Retinal pigment epithelial cell (primary cell): ENCODE results near the gene CCDC40.

Experiments
- DNase-seq: peaks from one replicate; pipeline ENCODE4 v3.0.0-alpha.2; 2010; ENCODE audit warnings: low read depth
- H3K4me3 ChIP-seq: 2 replicates; pipeline ENCODE4 v1.5.1; 2011; ENCODE audit warnings: mild to moderate bottlenecking, low read length, control low read depth, moderate library complexity
- TF ChIP-seq, protein P1 (sequence below): conservative IDR thresholded peaks from 2 replicates; pipeline ENCODE4 v1.5.1; 2011; ENCODE audit warnings: low read depth, low read length, control low read depth, inconsistent platforms

The CCDC40 gene

GRCh38 chr17:80119839-80120238 lies 83.4 kb downstream of the CCDC40 start:
- H3K4me3 ChIP-seq, result no peak overlapping the region
- no peak for DNase-seq
- TF ChIP-seq, protein P1, sequence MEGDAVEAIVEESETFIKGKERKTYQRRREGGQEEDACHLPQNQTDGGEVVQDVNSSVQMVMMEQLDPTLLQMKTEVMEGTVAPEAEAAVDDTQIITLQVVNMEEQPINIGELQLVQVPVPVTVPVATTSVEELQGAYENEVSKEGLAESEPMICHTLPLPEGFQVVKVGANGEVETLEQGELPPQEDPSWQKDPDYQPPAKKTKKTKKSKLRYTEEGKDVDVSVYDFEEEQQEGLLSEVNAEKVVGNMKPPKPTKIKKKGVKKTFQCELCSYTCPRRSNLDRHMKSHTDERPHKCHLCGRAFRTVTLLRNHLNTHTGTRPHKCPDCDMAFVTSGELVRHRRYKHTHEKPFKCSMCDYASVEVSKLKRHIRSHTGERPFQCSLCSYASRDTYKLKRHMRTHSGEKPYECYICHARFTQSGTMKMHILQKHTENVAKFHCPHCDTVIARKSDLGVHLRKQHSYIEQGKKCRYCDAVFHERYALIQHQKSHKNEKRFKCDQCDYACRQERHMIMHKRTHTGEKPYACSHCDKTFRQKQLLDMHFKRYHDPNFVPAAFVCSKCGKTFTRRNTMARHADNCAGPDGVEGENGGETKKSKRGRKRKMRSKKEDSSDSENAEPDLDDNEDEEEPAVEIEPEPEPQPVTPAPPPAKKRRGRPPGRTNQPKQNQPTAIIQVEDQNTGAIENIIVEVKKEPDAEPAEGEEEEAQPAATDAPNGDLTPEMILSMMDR, result no peak

GRCh38 chr17:80122026-80122575 lies 85.7 kb downstream of the CCDC40 start:
- H3K4me3 ChIP-seq, result no peak overlapping the region
- TF ChIP-seq, protein P1, result no peak
- no peak for DNase-seq

DNA sequence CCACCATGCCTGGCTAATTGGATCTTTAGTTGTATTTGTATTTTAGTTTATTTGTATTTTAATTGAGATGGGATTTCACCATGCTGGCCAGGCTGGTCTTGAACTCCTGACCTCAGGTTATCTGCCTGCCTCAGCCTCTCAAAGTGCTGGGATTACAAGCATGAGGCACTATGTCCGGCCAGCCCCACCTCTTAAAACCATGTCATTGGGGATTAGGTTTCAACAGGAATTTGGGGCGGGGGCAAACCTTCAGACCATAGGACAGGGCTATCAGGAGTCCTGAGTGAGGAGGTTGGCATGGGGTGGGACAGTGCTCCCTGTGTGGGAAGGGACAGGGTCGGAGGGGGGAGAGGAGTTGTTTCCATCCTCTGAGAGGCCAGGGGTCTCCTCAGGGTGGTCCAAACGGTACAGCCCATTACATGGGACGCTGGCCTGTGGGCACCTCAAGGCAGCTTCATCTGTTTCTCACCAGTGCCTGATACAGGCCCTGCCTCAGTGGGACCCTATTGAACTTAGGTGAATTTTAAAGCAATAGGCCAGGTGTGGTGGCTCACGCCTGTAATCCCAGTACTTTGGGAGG lies 86.6 kb downstream of the CCDC40 start:
- TF ChIP-seq, protein P1, result no peak
- no peak overlapping the region for H3K4me3 ChIP-seq
- DNase-seq, result no peak

DNA sequence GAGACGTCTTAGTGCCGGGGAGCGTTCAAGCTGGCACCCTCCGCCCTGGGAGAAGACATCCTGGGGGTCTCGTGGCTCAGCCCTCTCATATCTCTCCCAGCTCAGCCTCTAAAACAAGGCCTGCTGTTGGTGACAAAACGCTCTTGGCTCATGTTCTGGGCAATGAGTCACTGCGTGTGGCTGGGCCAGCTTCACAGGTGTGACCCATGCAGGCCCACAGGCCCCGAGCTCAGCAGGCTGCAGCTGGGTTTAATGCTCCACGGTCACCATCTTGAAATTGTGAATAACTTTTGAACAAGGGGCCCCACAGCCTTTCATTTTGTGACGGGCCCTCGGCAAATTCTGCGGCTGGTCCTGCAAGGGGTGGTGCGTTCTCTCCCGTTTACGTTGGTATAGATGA lies 87.3 kb downstream of the CCDC40 start:
- TF ChIP-seq, protein P1, result no peak
- no peak for DNase-seq
- H3K4me3 ChIP-seq, result no peak overlapping the region

DNA sequence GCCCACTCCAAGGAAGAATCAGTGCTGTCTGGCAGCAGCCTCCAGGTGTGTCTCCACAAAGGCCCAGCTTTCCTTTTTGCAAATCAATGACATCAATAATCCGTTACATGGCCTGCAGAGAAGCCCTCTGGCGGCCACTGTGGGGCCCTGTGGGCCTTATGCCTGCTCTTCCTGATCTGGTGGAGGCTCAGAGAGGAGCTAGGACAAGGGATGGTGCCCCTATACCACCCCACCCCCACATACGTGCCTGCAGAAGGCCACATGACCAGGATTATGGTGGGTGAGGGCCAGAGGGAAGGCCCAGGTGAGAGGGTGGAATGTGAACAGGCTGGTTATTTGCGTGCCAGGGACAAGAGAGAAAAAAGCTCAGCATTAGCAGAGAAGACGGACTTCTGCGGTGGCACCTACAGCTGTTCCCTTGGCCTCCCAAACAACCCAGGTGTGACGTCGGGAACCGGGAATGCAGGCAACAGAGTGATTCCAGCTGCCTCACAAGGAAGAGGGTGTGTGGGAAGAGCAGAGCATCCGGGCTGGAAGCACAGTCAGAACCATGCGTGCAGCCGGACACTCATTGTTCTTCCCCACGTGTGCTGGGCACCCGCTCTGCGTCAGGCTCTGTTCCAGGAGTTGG lies 88.0 kb downstream of the CCDC40 start:
- no peak for DNase-seq
- TF ChIP-seq, protein P1, result peak; percentile 81

DNA sequence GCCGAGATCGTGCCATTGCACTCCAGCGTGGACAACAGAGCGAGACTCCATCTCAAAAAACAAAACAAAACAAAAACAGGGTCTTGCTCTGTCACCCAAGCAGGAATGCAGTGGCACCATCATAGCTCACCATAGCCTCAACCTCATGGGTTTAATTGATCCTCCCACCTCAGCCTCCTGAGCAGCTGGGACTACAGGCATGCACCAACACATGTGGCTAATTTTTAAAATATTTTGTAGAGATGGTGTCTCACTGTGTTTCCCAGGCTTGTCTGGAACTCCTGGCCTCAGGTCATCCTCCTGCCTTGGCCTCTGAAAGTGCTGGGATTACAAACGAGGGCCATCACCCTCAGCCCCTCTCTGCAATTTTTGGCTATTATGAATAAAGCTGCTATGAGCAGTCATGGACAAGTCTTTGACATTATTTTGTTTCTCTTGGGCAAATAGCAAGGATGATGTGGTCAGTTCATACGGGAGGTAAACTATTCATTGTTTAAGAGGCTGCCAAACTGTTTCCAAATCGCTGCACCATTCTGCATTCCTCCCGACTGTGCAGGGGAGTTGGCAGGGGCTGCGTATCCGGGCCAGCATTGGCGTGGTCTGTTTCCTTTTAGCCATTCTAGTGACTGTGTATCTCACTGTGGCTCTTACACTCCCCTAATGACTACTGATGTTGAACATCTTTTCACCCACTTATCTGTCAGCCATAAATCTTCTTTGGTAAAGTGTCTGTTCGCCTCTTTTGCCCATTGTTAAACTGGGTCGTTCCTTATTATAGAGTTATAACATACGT lies 89.4 kb downstream of the CCDC40 start:
- TF ChIP-seq, protein P1, result no peak
- no peak overlapping the region for H3K4me3 ChIP-seq
- DNase-seq, result no peak

More for the DNA sequence above, 88.0 kb downstream of the CCDC40 start:
- H3K4me3 ChIP-seq, result no peak overlapping the region

- no peak overlapping the region for H3K4me3 ChIP-seq
- TF ChIP-seq, protein P1, result no peak
- DNase-seq, result no peak
Observed at GRCh38 chr17:80126449-80126715, 89.9 kb downstream of the CCDC40 start.
